Measurements from ENCODE around the gene FARP2.

Gene FARP2

GRCh38 chr2:241530571-241530970, 174.5 kb downstream of the FARP2 start:
- Histone ChIP-seq H3F3A (ENCODE audit: low read depth) (no peaks in the 10 kb centered on the region), H3K4me2 (ENCODE audit: low read depth, low read length, poor library complexity, severe bottlenecking) (no peak overlapping the region), H4K20me1 (ENCODE audit: insufficient read depth, low read length, poor library complexity, severe bottlenecking) (no peaks in the 10 kb centered on the region), H3K79me2 (ENCODE audit: insufficient read depth, low read length) (no peaks in the 10 kb centered on the region), H3K9me3 (ENCODE audit: insufficient read depth, low read depth, low read length) (peaks cover 4% of the 10 kb centered on the region; the same call in 1 of the 2 replicates), H3K4me1 (ENCODE audit: insufficient read depth, low read length, poor library complexity, severe bottlenecking) (no peaks in the 10 kb centered on the region), H3K9ac (ENCODE audit: low read depth, low read length, poor library complexity, severe bottlenecking) (no peak overlapping the region), H3K27me3 (ENCODE audit: insufficient read depth, low read length, poor library complexity, severe bottlenecking) (no peaks in the 10 kb centered on the region), H3K4me3 (ENCODE audit: low read length, poor library complexity, severe bottlenecking) (no peak overlapping the region), H3K9me2 (replicated peaks; ENCODE audit: low read depth, low read length) (no peaks in the 10 kb centered on the region), H3K36me3 (ENCODE audit: insufficient read depth, low read length) (no peaks in the 10 kb centered on the region), H2AFZ (ENCODE audit: low read length) (no peak overlapping the region)
- no peak for TF ChIP-seq CTCF (conservative IDR thresholded peaks at IDR 0.05; ENCODE audit: low read length)
- TF ChIP-seq EZH2phosphoT487 (IDR thresholded peaks at IDR 0.05; ENCODE audit: borderline replicate concordance), result no peak

GRCh38 chr2:241531161-241531722, 175.2 kb downstream of the FARP2 start:
- no peak for TF ChIP-seq EZH2phosphoT487 (IDR thresholded peaks at IDR 0.05; ENCODE audit: borderline replicate concordance)
- TF ChIP-seq CTCF (conservative IDR thresholded peaks at IDR 0.05; ENCODE audit: low read length), result no peak
- H3K79me2 ChIP-seq (ENCODE audit: insufficient read depth, low read length), result no peaks in the 10 kb centered on the region
- H3K9me2 ChIP-seq (replicated peaks; ENCODE audit: low read depth, low read length), result no peaks in the 10 kb centered on the region
- no peaks in the 10 kb centered on the region for H3F3A ChIP-seq (ENCODE audit: low read depth)
- H3K4me3 ChIP-seq (ENCODE audit: low read length, poor library complexity, severe bottlenecking), result no peak overlapping the region
- no peaks in the 10 kb centered on the region for H3K36me3 ChIP-seq (ENCODE audit: insufficient read depth, low read length)
- no peaks in the 10 kb centered on the region for H3K27me3 ChIP-seq (ENCODE audit: insufficient read depth, low read length, poor library complexity, severe bottlenecking)
- no peak overlapping the region for H2AFZ ChIP-seq (ENCODE audit: low read length)
- H3K9me3 ChIP-seq (ENCODE audit: insufficient read depth, low read depth, low read length), result peaks cover 4% of the 10 kb centered on the region; the same call in 1 of the 2 replicates
- no peak overlapping the region for H3K4me2 ChIP-seq (ENCODE audit: low read depth, low read length, poor library complexity, severe bottlenecking)
- H4K20me1 ChIP-seq (ENCODE audit: insufficient read depth, low read length, poor library complexity, severe bottlenecking), result no peaks in the 10 kb centered on the region
- no peaks in the 10 kb centered on the region for H3K4me1 ChIP-seq (ENCODE audit: insufficient read depth, low read length, poor library complexity, severe bottlenecking)
- no peak overlapping the region for H3K9ac ChIP-seq (ENCODE audit: low read depth, low read length, poor library complexity, severe bottlenecking)

- Histone ChIP-seq H4K20me1 (ENCODE audit: insufficient read depth, low read length, poor library complexity, severe bottlenecking) (no peaks in the 10 kb centered on the region), H3K4me2 (ENCODE audit: low read depth, low read length, poor library complexity, severe bottlenecking) (no peak overlapping the region), H3K36me3 (ENCODE audit: insufficient read depth, low read length) (no peaks in the 10 kb centered on the region), H3K79me2 (ENCODE audit: insufficient read depth, low read length) (no peaks in the 10 kb centered on the region), H3K4me3 (ENCODE audit: low read length, poor library complexity, severe bottlenecking) (no peak overlapping the region), H2AFZ (ENCODE audit: low read length) (no peak overlapping the region), H3K9me3 (ENCODE audit: insufficient read depth, low read depth, low read length) (peaks cover 4% of the 10 kb centered on the region; the same call in 1 of the 2 replicates), H3K27me3 (ENCODE audit: insufficient read depth, low read length, poor library complexity, severe bottlenecking) (no peaks in the 10 kb centered on the region), H3K4me1 (ENCODE audit: insufficient read depth, low read length, poor library complexity, severe bottlenecking) (no peaks in the 10 kb centered on the region), H3F3A (ENCODE audit: low read depth) (no peaks in the 10 kb centered on the region), H3K9me2 (replicated peaks; ENCODE audit: low read depth, low read length) (no peaks in the 10 kb centered on the region), H3K9ac (ENCODE audit: low read depth, low read length, poor library complexity, severe bottlenecking) (no peak overlapping the region)
- TF ChIP-seq CTCF (conservative IDR thresholded peaks at IDR 0.05; ENCODE audit: low read length) (no peak), EZH2phosphoT487 (IDR thresholded peaks at IDR 0.05; ENCODE audit: borderline replicate concordance) (no peak)
These were observed 176.1 kb downstream of the FARP2 start for GRCh38 chr2:241532168-241532567.

Data from Loucy (cell line).